HCT116 (cell line): ENCODE data around the gene RABL6.

Source experiments
- CEBPB ChIP-seq: IDR thresholded peaks from 2 replicates; pipeline ENCODE4 v1.6.1; 2012; ENCODE audit warnings: low read depth
- EZH2 ChIP-seq: fragments of 200-600 bp; sonication (generic); IDR thresholded peaks from 2 replicates; pipeline ENCODE4 v1.6.1; 2017; ENCODE audit warnings: antibody characterized with exemption, mixed run types
- EZH2phosphoT487 ChIP-seq: fragments of 200-600 bp; IDR thresholded peaks from 2 replicates; pipeline ENCODE4 v1.6.1; 2018; ENCODE audit warnings: antibody characterized with exemption, borderline replicate concordance
- SIN3A ChIP-seq: IDR thresholded peaks from 2 replicates; pipeline ENCODE4 v1.6.1; 2012; ENCODE audit warnings: low read depth
- YY1 ChIP-seq: IDR thresholded peaks from 2 replicates; pipeline ENCODE4 v1.6.1; 2011; ENCODE audit warnings: low read length, low read depth, moderate library complexity, mild to moderate bottlenecking; ENCODE audit not compliant: insufficient replicate concordance; ENCODE audit errors: extremely low read depth
- TF ChIP-seq, protein P1 (sequence below), 3 experiments: fragments of 200-600 bp in 1 of 3; sonication (generic) in 1 of 3; IDR thresholded peaks in 2 of 3; conservative IDR thresholded peaks in 1 of 3; 2 replicates each; pipeline ENCODE4 v1.5.1; 2012 to 2017; ENCODE audit warnings: low read depth in 2 of 3, low read length in 2 of 3, antibody characterized with exemption in 1 of 3, borderline replicate concordance in 1 of 3, control low read depth in 1 of 3, mild to moderate bottlenecking in 1 of 3, mixed read lengths in 1 of 3, mixed run types in 1 of 3, moderate library complexity in 1 of 3; ENCODE audit not compliant: insufficient read depth in 1 of 3

- TF ChIP-seq EZH2 (no peak), EZH2phosphoT487 (no peak), SIN3A (no peak), YY1 (no peak), CEBPB (no peak)
- TF ChIP-seq, protein P1, sequence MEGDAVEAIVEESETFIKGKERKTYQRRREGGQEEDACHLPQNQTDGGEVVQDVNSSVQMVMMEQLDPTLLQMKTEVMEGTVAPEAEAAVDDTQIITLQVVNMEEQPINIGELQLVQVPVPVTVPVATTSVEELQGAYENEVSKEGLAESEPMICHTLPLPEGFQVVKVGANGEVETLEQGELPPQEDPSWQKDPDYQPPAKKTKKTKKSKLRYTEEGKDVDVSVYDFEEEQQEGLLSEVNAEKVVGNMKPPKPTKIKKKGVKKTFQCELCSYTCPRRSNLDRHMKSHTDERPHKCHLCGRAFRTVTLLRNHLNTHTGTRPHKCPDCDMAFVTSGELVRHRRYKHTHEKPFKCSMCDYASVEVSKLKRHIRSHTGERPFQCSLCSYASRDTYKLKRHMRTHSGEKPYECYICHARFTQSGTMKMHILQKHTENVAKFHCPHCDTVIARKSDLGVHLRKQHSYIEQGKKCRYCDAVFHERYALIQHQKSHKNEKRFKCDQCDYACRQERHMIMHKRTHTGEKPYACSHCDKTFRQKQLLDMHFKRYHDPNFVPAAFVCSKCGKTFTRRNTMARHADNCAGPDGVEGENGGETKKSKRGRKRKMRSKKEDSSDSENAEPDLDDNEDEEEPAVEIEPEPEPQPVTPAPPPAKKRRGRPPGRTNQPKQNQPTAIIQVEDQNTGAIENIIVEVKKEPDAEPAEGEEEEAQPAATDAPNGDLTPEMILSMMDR (IDR thresholded peaks at IDR 0.05 in 2 of 3, conservative IDR thresholded peaks at IDR 0.05 in 1 of 3; ENCODE audit: borderline replicate concordance in 1 of 3, insufficient read depth in 1 of 3, low read depth in 2 of 3, low read length in 2 of 3) = no peak
Observed at GRCh38 chr9:136854842-136855460, 47.2 kb downstream of the RABL6 start.
